Liver (tissue), 9 donors: ENCODE data around the gene SPATS2L. TPM values are rescaled to one million over a fixed set of nuclear protein-coding genes. Genes with fewer than 3 reads are reported as not detected.

Source experiments
- DNase-seq: peaks from one replicate; pipeline ENCODE4 v3.0.0-alpha.2; 2017; ENCODE audit warnings: low spot score
- H3K27ac ChIP-seq, 2 donors: one replicate each; pipeline ENCODE4 v1.7.0; 2013; ENCODE audit warnings: inconsistent platforms in 2 of 2, low read length in 2 of 2, control low read depth in 1 of 2, low read depth in 1 of 2, mild to moderate bottlenecking in 1 of 2
- H3K27me3 ChIP-seq, 4 donors: one replicate each; pipeline versions ENCODE4 v1.6.1 to v1.7.0; 2013; ENCODE audit warnings: low read length in 3 of 4, inconsistent platforms in 1 of 4, mild to moderate bottlenecking in 1 of 4, moderate library complexity in 1 of 4; ENCODE audit not compliant: control insufficient read depth in 4 of 4, insufficient read depth in 4 of 4
- H3K36me3 ChIP-seq, 4 donors: one replicate each; pipeline versions ENCODE4 v1.6.1 to v1.7.0; 2013; ENCODE audit warnings: low read length in 3 of 4, mild to moderate bottlenecking in 3 of 4, low read depth in 1 of 4, moderate library complexity in 1 of 4; ENCODE audit not compliant: control insufficient read depth in 4 of 4, insufficient read depth in 3 of 4
- H3K4me1 ChIP-seq, 4 donors: one replicate each; pipeline versions ENCODE4 v1.6.1 to v1.7.0; 2013; ENCODE audit warnings: low read length in 3 of 4, mild to moderate bottlenecking in 3 of 4, moderate library complexity in 1 of 4; ENCODE audit not compliant: control insufficient read depth in 4 of 4, insufficient read depth in 4 of 4
- H3K4me3 ChIP-seq, 3 donors: one replicate each; pipeline versions ENCODE4 v1.6.1 to v1.7.0; 2013; ENCODE audit warnings: low read length in 3 of 3, control low read depth in 1 of 3, low read depth in 1 of 3, mild to moderate bottlenecking in 1 of 3
- H3K9ac ChIP-seq, 2 donors: one replicate each; pipeline ENCODE4 v1.7.0; 2013; ENCODE audit warnings: low read length in 2 of 2, mild to moderate bottlenecking in 2 of 2, moderate library complexity in 2 of 2, control low read depth in 1 of 2, low read depth in 1 of 2
- H3K9me3 ChIP-seq, 4 donors: one replicate each; pipeline versions ENCODE4 v1.6.1 to v1.7.0; 2013; ENCODE audit warnings: low read length in 3 of 4; ENCODE audit not compliant: control insufficient read depth in 4 of 4
- CTCF ChIP-seq: fragments of 150-350 bp; IDR thresholded peaks from 2 replicates; pipeline ENCODE4 v1.5.1; 2017; ENCODE audit warnings: improper control_type of control experiment, low read depth, low read length; ENCODE audit not compliant: missing input control
- FOXA1 ChIP-seq: IDR thresholded peaks from 2 replicates; pipeline ENCODE4 v1.6.1; 2016; ENCODE audit warnings: antibody characterized with exemption
- FOXA2 ChIP-seq: IDR thresholded peaks from 2 replicates; pipeline ENCODE4 v1.6.1; 2016; ENCODE audit warnings: antibody characterized with exemption
- GABPA ChIP-seq, 2 donors: IDR thresholded peaks in 1 of 2; conservative IDR thresholded peaks in 1 of 2; 2 replicates each; pipeline ENCODE4 v1.6.1; 2016; ENCODE audit warnings: antibody characterized with exemption in 2 of 2, mild to moderate bottlenecking in 1 of 2, moderate library complexity in 1 of 2
- HNF4G ChIP-seq: IDR thresholded peaks from 2 replicates; pipeline ENCODE4 v1.6.1; 2016; ENCODE audit warnings: antibody characterized with exemption
- JUND ChIP-seq, 2 donors: IDR thresholded peaks; 2 replicates each; pipeline ENCODE4 v1.6.1; 2016; ENCODE audit warnings: antibody characterized with exemption in 2 of 2
- SP1 ChIP-seq: IDR thresholded peaks from 2 replicates; pipeline ENCODE4 v1.6.1; 2018; ENCODE audit warnings: antibody characterized with exemption, mild to moderate bottlenecking
- YY1 ChIP-seq: IDR thresholded peaks from 2 replicates; pipeline ENCODE4 v1.6.1; 2016; ENCODE audit warnings: antibody characterized with exemption, mild to moderate bottlenecking
- ZBTB33 ChIP-seq: IDR thresholded peaks from 2 replicates; pipeline ENCODE4 v1.6.1; 2016; ENCODE audit warnings: antibody characterized with exemption
- WGBS: extraction: QIAGEN DNeasy Blood & Tissue Kit; methylation state at CpG from one replicate; pipeline ENCODE4 v1.1.7; 2013; 5-methylcytosine and 5-hydroxymethylcytosine counted together
- polyA plus RNA-seq, 2 donors: library from polyadenylated mRNA; stranded (reverse) in 1 of 2; unstranded in 1 of 2; fragments of 200-250 nt in 1 of 2; fragments of >200 nt in 1 of 2; fragmentation: Nextera tagmentation in 1 of 2; extraction: Ambion mirVana in 1 of 2; gene quantifications; one replicate each; pipeline versions ENCODE4 v1.2.1 to v1.2.3, GENCODE V29; 2013 to 2015
- total RNA-seq, 2 donors: library from RNA; depleted of rRNA; stranded (reverse); fragments of >200 nt; gene quantifications; one replicate each; pipeline ENCODE4 v1.2.3, GENCODE V29; 2014
- TF ChIP-seq, protein P1 (sequence below): IDR thresholded peaks from 2 replicates; pipeline ENCODE4 v1.6.1; 2016; ENCODE audit warnings: antibody characterized with exemption
- TF ChIP-seq, protein P2 (sequence below): IDR thresholded peaks from 2 replicates; pipeline ENCODE4 v1.6.1; 2016; ENCODE audit warnings: antibody characterized with exemption
- donor health status: healthy.
- donor health status: healthy.
- donor health status: healthy.
- donor health status: healthy.
- donor health status: healthy.

The SPATS2L gene
- total and polyA plus RNA-seq, 4 donors, result 31.4 to 49.9 (median 42.4) TPM

DNA sequence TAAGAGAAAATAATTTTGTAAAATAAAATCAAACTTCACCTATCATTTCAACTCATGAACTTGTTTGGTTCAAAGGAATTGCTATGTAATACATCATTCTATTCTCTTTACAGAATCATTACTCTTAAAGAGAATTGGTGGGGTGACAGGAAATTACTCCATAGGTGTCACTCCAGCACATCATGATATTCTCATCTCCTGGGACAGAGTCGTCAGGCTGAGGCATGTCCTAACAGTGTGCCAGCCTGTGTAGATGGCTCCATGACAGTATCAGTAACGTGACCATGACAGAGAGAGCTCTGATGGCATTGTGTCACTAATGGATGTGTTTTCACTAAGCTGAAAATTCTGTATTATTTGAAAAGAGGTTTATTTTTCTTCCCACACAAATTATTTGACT is 13.9 kb downstream of the SPATS2L start:
- H3K9ac ChIP-seq, result no peak overlapping the region

GRCh38 chr2:200320991-200321390 is 14.5 kb downstream of the SPATS2L start:
- Histone ChIP-seq H3K36me3 (no peaks in the 10 kb centered on the region), H3K9me3 (no peaks in the 10 kb centered on the region), H3K4me1 (peaks cover 11 to 48% (median 27%) of the 10 kb centered on the region in 4 donors), H3K9ac (no peak overlapping the region), H3K27ac (no peak overlapping the region), H3K4me3 (no peak overlapping the region), H3K27me3 (no peaks in the 10 kb centered on the region)
- no peak for DNase-seq
- WGBS, result 62% methylated on average over 3 of the region's 3 CpGs
- no peak for TF ChIP-seq ZBTB33
- no peak for TF ChIP-seq HNF4G
- TF ChIP-seq SP1, result no peak
- TF ChIP-seq, protein P1, sequence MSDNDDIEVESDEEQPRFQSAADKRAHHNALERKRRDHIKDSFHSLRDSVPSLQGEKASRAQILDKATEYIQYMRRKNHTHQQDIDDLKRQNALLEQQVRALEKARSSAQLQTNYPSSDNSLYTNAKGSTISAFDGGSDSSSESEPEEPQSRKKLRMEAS, result no peak
- no peak for TF ChIP-seq YY1
- no peak for TF ChIP-seq GABPA (IDR thresholded peaks at IDR 0.05 in 1 of 2, conservative IDR thresholded peaks at IDR 0.05 in 1 of 2)

More for the DNA sequence above, 13.9 kb downstream of the SPATS2L start:
- Histone ChIP-seq H3K27ac (peak overlapping the region; percentile 48 to 60), H3K36me3 (no peaks in the 10 kb centered on the region), H3K27me3 (no peaks in the 10 kb centered on the region), H3K4me1 (peaks cover 11 to 48% (median 28%) of the 10 kb centered on the region in 4 donors), H3K4me3 (no peak overlapping the region), H3K9me3 (no peaks in the 10 kb centered on the region)
- DNase-seq, result no peak
- peak in 1 of 2 donors; percentile 4 for TF ChIP-seq JUND (IDR thresholded peaks at IDR 0.05)
- no peak for TF ChIP-seq GABPA (IDR thresholded peaks at IDR 0.05 in 1 of 2, conservative IDR thresholded peaks at IDR 0.05 in 1 of 2)
- no peak for TF ChIP-seq ZBTB33
- TF ChIP-seq YY1, result no peak
- 58% methylated on average over 2 of the region's 2 CpGs for WGBS

- H3K4me1 ChIP-seq, result peaks cover 11 to 39% (median 22%) of the 10 kb centered on the region in 4 donors
- WGBS, result 84% methylated on average over 6 of the region's 6 CpGs
- no peak for DNase-seq
- H3K9me3 ChIP-seq, result no peaks in the 10 kb centered on the region
- H3K4me3 ChIP-seq, result no peak overlapping the region
- no peak overlapping the region for H3K27ac ChIP-seq
- no peaks in the 10 kb centered on the region for H3K27me3 ChIP-seq
- no peak overlapping the region for H3K9ac ChIP-seq
- H3K36me3 ChIP-seq, result no peaks in the 10 kb centered on the region
- no peak for TF ChIP-seq FOXA1
- TF ChIP-seq CTCF, result no peak
- no peak for TF ChIP-seq FOXA2
- TF ChIP-seq, protein P2, sequence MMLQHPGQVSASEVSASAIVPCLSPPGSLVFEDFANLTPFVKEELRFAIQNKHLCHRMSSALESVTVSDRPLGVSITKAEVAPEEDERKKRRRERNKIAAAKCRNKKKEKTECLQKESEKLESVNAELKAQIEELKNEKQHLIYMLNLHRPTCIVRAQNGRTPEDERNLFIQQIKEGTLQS, result no peak
Measured at GRCh38 chr2:200321780-200322534, 15.5 kb downstream of the SPATS2L start.
